ENCODE measurements around the gene IL22RA1.

DNA sequence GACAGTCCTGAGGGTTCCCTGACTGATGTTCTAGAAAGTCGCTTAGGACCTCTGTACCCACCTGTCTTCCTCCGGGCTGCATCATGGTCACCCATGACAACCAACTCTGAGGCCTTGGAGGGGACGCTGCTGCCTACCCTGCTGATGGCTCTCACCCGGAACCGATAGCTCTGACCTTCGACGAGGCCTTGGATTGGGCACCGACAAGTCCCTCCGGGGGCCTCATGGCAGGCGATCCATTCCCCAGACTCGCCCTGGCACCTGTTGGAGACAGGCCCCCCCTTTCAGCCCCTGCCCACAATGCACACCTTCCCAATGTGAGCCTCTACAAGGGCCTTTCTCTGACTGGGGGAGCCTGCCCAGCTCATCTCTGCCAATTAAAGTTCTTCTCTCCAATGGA lies 52.2 kb downstream of the IL22RA1 start:
- TF ChIP-seq NFYB (CRISPR knock-in tag; conservative IDR thresholded peaks at IDR 0.05; ENCODE audit: low read depth): no peak
- TF ChIP-seq CREB1 (CRISPR knock-in tag; IDR thresholded peaks at IDR 0.05): no peak
- TF ChIP-seq SP1 (CRISPR knock-in tag; conservative IDR thresholded peaks at IDR 0.05): no peak
